ENCODE data around the gene JAK3. TPM values are rescaled to one million over a fixed set of nuclear protein-coding genes. Genes with fewer than 3 reads are reported as not detected.
"Not testable (repeated sequence)": the region's sequence is repeated elsewhere in the genome, so short reads cannot be mapped to it uniquely, and the experiment has no call there.

JAK3 gene
- total and polyA plus RNA-seq, 7 donors: 0.46 to 22.0 (median 1.4) TPM

GRCh38 chr19:17794412-17794730 is 53.4 kb downstream of the JAK3 start:
- no peak for DNase-seq
- Histone ChIP-seq H3K27ac (no peak overlapping the region), H3K36me3 (no peaks in the 10 kb centered on the region), H3K27me3 (peaks cover 18 to 54% (median 31%) of the 10 kb centered on the region in 3 donors), H3K4me1 (peaks cover 0 to 6% (median 0%) of the 10 kb centered on the region in 4 donors), H3K9me3 (no peaks in the 10 kb centered on the region), H3K4me3 (no peak overlapping the region)
- no peak for TF ChIP-seq POLR2AphosphoS5 (IDR thresholded peaks at IDR 0.05)
- no peak for TF ChIP-seq POLR2A (IDR thresholded peaks at IDR 0.05)
- no peak for TF ChIP-seq EP300 (IDR thresholded peaks at IDR 0.05)
- no peak for TF ChIP-seq CTCF (IDR thresholded peaks at IDR 0.05)
- intact Hi-C loops (cut with DNase I): no loop called here
- 10 to 55% methylated on average over 9 of the region's 9 CpGs for WGBS, 2 donors

DNA sequence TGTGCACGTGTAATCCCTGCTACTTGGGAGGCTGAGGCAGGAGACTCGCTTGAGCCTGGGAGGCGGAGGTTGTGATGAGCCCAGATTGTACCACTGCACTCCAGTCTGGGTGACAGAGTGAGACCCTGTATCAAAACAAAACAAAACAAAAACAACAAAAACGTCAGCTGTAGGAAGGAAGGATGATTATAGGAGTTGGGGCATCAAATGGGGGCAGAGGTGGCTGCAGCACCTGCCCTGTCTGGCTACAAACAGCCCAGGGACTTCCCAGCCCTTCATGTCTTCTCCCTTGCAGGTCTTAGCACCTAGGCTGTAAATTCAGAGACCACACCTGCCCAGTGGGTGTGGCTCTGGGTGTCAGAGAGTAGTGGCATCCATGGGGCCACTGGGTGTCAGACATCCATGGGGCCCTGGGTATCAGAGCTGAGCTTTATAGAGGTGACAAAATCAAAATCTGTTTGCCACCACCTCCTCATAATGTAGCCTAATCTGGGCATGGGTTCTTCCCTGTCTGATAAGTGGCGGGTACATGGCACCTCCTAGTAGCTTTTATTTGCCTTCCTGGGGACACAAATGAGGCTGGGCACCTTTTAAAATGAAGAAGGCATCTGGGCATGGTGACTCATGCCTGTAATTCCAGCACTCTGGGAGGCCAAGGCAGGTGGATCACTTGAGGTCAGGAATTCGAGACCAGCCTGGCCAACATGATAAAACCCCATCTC is 57.6 kb downstream of the JAK3 start:
- H3K4me1 ChIP-seq: peaks cover 0 to 6% (median 0%) of the 10 kb centered on the region in 4 donors
- no peak overlapping the region for H3K4me3 ChIP-seq
- H3K9me3 ChIP-seq: no peaks in the 10 kb centered on the region
- H3K36me3 ChIP-seq: no peaks in the 10 kb centered on the region
- no peak overlapping the region for H3K27ac ChIP-seq
- intact Hi-C loops (cut with DNase I): no loop called here
- 15 to 60% methylated on average over 6 of the region's 6 CpGs for WGBS, 2 donors
- DNase-seq: no peak
- peaks cover 9 to 21% (median 20%) of the 10 kb centered on the region in 3 donors for H3K27me3 ChIP-seq
- TF ChIP-seq POLR2AphosphoS5 (IDR thresholded peaks at IDR 0.05): no peak

GRCh38 chr19:17788632-17789031 is 59.1 kb downstream of the JAK3 start:
- Histone ChIP-seq H3K4me1 (peaks cover 0 to 4% (median 0%) of the 10 kb centered on the region in 4 donors), H3K36me3 (no peaks in the 10 kb centered on the region), H3K27ac (no peak overlapping the region), H3K9me3 (no peaks in the 10 kb centered on the region), H3K4me3 (no peak overlapping the region), H3K27me3 (peaks cover 0 to 12% (median 4%) of the 10 kb centered on the region in 3 donors)
- intact Hi-C loops (cut with DNase I): no loop called here
- no peak for TF ChIP-seq EP300 (IDR thresholded peaks at IDR 0.05)
- TF ChIP-seq CTCF (IDR thresholded peaks at IDR 0.05): no peak
- TF ChIP-seq POLR2AphosphoS5 (IDR thresholded peaks at IDR 0.05): no peak
- no peak for TF ChIP-seq POLR2A (IDR thresholded peaks at IDR 0.05)
- no peak for DNase-seq
- WGBS, 2 donors: 97 to 100% methylated on average over 2 of the region's 2 CpGs

GRCh38 chr19:17787274-17787913 is 60.4 kb downstream of the JAK3 start:
- TF ChIP-seq POLR2A (IDR thresholded peaks at IDR 0.05) (no peak), EP300 (IDR thresholded peaks at IDR 0.05) (no peak), CTCF (IDR thresholded peaks at IDR 0.05) (no peak), POLR2AphosphoS5 (IDR thresholded peaks at IDR 0.05) (no peak)
- DNase-seq: no peak
- Histone ChIP-seq H3K9me3 (no peaks in the 10 kb centered on the region), H3K4me3 (no peak overlapping the region), H3K36me3 (no peaks in the 10 kb centered on the region), H3K27me3 (peaks cover 0 to 10% (median 0%) of the 10 kb centered on the region in 3 donors), H3K27ac (no peak overlapping the region), H3K4me1 (peaks cover 0 to 4% (median 0%) of the 10 kb centered on the region in 4 donors)
- 95% methylated on average over 14 of the region's 14 CpGs for WGBS, 2 donors
- intact Hi-C loops (cut with DNase I): no loop called here

- no peaks in the 10 kb centered on the region for H3K9me3 ChIP-seq
- WGBS, 2 donors: 48 to 63% methylated on average over 32 of the region's 32 CpGs
- no peaks in the 10 kb centered on the region for H3K36me3 ChIP-seq
- peak; percentile 21 to 67 (median 57) for TF ChIP-seq CTCF (IDR thresholded peaks at IDR 0.05)
- TF ChIP-seq POLR2AphosphoS5 (IDR thresholded peaks at IDR 0.05): no peak
- peaks cover 0 to 40% (median 11%) of the 10 kb centered on the region in 3 donors for H3K27me3 ChIP-seq
- intact Hi-C loops (cut with DNase I): loop anchor here (5.0 kb wide), 1 partner anchor 82 kb away; no protein-coding TSS in a partner anchor
- peak; percentile 75 for DNase-seq
- no peak overlapping the region for H3K4me3 ChIP-seq
- peaks cover 0 to 7% (median 0%) of the 10 kb centered on the region in 4 donors for H3K4me1 ChIP-seq
- H3K27ac ChIP-seq: no peak overlapping the region
Observed at GRCh38 chr19:17784201-17785008, 63.4 kb downstream of the JAK3 start.

DNA sequence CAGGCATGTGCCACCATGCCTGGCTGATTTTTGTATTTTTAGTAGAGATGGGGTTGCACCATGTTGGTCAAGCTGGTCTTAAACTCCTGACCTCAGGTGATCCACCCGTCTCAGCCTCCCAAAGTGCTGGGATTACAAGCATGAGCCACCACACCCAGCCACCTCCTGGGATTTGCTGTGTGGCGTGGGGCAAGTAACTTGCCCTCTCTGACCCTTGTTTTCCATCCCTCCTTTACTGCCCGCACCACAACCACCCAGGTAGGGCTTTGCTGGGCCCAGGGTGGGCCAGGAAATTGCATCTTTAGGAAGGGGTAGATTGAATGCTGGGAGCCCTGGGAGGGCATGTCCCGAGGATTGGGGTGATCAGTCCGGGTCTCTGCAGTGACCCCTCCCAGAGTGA is 64.1 kb downstream of the JAK3 start:
- not testable (repeated sequence) for H3K4me1 ChIP-seq, H3K9me3 ChIP-seq, H3K36me3 ChIP-seq, H3K4me3 ChIP-seq, DNase-seq, H3K27ac ChIP-seq
- intact Hi-C loops (cut with DNase I): loop anchor here (5.0 kb wide), 1 partner anchor 81 kb away; no protein-coding TSS in a partner anchor
- 65 to 88% methylated on average over 5 of the region's 5 CpGs for WGBS, 2 donors
- H3K27me3 ChIP-seq: peaks cover 4 to 46% (median 17%) of the 10 kb centered on the region in 3 donors
